Measurements from ENCODE around the gene LINC00305.

- TF ChIP-seq, protein P1, sequence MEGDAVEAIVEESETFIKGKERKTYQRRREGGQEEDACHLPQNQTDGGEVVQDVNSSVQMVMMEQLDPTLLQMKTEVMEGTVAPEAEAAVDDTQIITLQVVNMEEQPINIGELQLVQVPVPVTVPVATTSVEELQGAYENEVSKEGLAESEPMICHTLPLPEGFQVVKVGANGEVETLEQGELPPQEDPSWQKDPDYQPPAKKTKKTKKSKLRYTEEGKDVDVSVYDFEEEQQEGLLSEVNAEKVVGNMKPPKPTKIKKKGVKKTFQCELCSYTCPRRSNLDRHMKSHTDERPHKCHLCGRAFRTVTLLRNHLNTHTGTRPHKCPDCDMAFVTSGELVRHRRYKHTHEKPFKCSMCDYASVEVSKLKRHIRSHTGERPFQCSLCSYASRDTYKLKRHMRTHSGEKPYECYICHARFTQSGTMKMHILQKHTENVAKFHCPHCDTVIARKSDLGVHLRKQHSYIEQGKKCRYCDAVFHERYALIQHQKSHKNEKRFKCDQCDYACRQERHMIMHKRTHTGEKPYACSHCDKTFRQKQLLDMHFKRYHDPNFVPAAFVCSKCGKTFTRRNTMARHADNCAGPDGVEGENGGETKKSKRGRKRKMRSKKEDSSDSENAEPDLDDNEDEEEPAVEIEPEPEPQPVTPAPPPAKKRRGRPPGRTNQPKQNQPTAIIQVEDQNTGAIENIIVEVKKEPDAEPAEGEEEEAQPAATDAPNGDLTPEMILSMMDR (IDR thresholded peaks at IDR 0.05): no peak
- no peak for TF ChIP-seq POLR2A (IDR thresholded peaks at IDR 0.05)
Measured at GRCh38 chr18:64042728-64043358, 106.0 kb downstream of the LINC00305 start.
